Measurements from ENCODE around the gene MAGEB3.

MAGEB3 gene

DNA sequence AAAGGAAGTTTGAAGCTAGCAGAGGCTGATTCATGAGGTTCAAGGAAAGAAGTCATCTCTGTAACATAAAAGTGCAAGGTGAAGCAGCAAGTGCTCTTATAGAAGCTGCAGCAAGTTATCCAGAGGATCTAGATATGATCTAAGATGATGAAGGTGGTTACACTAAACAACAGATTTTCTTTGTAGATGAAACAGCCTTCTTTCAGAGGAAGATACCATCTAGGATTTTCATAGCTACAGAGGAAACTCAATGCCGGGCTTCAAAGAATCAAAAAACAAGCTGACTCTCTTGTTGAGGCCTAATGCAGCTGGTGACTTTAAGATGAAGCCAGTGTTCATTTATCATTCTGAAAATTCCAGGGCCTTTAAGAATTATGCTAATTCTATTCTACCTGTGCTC lies 50.0 kb downstream of the MAGEB3 start:
- DNase-seq, result no peak

DNA sequence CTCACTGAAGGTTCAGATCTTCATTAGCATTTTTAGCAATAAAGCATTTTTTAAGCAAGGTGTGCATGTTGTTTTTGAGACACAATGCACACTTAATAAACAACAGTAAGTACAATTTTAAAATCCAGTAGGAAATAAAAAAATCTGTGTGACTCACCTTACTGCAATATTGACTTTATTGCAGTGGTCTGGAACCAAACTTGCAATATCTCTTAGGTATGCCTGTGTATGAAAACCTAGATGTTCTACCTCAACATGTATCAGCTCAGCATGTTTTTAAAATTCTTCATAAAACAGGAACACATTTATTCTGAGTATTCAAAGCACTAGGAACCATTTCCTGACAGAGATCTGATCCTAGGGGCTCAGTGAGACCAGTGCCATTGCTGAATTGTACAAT lies 52.1 kb downstream of the MAGEB3 start:
- DNase-seq, result no peak

- no peak for DNase-seq
Measured at GRCh38 chrX:30283456-30284200, 53.2 kb downstream of the MAGEB3 start.
